Left hindlimb (tissue), 1 donor: Measurements from ENCODE around the gene BSG.
"Not testable (repeated sequence)": the region's sequence is repeated elsewhere in the genome, so short reads cannot be mapped to it uniquely, and the experiment has no call there.

Source experiments
- DNase-seq: peaks from one replicate; pipeline ENCODE4 v3.0.0-alpha.2; 2018

Gene BSG

DNA sequence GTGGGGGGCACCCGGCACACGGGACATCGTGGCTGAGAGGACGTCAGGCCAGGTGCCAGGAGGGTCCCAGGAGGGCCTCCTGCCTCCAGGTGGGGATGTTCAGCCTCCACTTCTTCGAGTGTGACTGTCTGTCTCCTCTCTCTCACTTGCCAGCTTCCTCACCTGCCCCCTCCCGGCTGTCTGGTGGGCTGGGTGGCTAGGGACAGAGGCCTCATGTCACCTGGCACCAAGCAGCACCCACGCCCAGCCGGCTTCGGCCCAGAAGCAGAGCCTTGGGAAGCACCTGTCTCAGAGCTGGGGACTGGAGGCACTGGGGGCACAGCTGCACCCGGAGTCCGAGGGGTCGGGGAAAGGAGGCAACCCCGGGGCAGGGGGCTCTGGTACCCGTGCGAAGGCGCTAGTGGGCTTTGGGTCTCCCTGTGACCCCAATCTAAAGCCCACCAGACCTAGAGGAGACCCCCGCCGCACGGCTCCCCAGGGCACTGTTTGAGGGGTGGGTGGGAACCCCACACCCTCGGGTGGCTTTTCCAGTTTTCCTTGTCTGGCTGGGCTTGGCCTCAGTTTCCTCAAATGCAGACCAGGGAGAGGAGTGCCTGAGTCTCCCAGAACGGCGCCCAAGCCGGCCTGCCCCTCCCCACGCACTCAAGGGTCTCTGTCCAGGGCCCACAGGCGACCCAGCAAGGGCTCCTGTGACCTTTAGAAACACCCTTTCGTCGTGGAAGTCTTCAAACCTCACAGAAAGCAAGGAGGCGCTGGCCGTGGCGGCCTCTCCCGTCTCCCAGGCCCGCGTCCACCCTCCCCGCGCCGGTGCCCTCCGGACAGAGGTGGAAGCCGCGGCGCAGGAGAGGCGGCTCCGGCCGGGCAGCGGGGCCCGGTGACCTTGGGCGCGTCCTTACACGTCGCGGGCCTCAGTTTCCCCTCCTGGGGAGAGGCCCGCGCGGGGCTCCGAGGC lies 16.6 kb downstream of the BSG start:
- DNase-seq, result no peak

DNA sequence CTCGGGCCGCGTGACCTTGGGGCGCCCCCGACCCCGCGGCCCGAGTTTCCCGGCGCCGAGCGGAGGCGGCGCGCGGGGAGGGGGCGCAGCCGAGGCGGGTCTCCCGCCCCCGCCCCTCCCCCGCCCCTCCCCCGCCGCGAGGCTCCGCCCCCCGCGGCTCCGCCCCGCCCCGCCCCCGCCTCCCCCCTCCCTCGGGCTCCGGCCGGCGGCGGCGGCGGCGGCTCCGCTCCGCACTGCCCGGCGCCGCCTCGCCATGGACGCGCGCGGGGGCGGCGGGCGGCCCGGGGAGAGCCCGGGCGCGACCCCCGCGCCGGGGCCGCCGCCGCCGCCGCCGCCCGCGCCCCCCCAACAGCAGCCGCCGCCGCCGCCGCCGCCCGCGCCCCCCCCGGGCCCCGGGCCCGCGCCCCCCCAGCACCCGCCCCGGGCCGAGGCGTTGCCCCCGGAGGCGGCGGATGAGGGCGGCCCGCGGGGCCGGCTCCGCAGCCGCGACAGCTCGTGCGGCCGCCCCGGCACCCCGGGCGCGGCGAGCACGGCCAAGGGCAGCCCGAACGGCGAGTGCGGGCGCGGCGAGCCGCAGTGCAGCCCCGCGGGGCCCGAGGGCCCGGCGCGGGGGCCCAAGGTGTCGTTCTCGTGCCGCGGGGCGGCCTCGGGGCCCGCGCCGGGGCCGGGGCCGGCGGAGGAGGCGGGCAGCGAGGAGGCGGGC lies 17.4 kb downstream of the BSG start, which contains the start of gene HCN2:
Gene HCN2, plus strand, starts transcription at position 189 of the 703 bp plus-strand sequence. Its CDS starts 65 bp downstream, at position 254.
- DNase-seq, result no peak

DNA sequence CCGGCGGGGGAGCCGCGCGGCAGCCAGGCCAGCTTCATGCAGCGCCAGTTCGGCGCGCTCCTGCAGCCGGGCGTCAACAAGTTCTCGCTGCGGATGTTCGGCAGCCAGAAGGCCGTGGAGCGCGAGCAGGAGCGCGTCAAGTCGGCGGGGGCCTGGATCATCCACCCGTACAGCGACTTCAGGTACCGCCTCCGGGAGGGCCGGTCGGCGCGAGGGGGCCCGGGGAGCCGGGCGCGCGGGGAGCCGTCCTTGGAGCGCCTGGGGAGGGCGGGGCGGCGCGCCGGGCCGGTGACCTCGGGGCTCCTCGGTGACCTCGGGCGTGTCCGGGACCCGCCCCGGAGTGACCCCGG lies 18.0 kb downstream of the BSG start:
- no peak for DNase-seq

GRCh38 chr19:590750-591098 lies 18.3 kb downstream of the BSG start:
- DNase-seq, result no peak

DNA sequence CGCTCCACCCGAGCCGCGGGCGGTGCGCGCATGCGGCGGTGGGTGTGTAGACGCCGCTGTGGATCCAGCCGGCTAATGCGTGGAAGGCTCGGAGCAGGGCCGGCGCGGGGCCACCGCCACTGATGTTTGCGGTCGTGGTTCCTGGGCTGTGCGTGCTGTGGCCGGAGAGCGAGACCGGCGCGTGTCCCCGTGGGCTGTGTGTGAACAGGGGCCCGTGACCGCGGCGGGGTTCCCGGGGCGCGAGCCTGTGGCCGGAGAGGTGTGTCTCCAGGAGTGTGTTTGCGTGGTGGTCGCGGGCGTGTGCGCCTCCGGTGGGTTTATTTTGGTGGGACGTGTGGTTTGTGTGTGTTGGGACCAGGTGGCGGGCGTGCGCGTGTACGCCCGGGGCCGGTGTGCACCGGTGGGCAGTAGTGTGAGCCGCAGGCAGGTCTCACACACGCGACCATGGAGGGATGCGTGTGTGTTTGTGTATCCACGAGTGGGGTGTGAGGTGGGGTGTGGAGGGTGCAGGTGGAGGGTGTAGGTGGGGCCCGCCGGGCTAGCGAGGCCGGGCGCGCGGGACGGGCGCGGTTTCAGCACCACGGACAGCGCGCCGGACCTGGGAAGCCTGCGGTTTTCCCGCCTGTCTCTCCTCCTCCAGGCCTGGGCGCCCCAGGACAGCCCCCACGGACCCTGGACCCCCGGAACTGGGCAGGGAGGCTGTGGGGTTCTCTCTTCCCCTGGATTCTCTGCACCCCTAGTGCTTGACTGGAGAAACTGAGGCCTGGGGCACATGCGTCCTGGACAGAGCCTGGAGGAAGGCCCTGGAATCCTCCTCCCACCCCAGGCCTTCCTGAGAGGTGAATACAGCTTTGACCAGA lies 18.9 kb downstream of the BSG start:
- DNase-seq, result no peak

DNA sequence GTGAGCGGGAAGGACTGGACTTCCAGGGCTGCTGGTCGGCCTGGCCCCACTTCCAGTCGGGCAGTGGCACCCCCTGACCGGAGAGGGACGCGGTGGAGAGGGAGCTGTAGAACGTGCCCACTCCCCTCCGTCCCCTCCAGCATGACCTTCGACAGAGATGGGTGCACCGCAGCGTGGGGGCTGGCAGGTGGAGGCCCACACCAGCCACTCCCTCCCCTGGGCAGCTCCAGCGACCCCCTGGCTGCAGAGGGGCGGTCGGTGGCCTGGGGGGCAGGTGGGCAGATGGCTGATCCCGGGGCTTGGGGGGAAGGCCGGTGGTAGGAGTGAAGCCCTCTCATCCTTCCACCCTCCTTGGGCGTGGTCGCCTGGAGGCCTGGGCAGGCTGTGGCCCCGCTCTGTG lies 19.7 kb downstream of the BSG start:
- no peak for DNase-seq

GRCh38 chr19:593055-593454 lies 20.7 kb downstream of the BSG start:
- DNase-seq, result no peak

- no peak for DNase-seq
Observed at GRCh38 chr19:593505-593904, 21.1 kb downstream of the BSG start.

GRCh38 chr19:594265-594870 lies 22.0 kb downstream of the BSG start:
- DNase-seq, result no peak

- no peak for DNase-seq
Observed at GRCh38 chr19:595326-596262, 23.2 kb downstream of the BSG start.

DNA sequence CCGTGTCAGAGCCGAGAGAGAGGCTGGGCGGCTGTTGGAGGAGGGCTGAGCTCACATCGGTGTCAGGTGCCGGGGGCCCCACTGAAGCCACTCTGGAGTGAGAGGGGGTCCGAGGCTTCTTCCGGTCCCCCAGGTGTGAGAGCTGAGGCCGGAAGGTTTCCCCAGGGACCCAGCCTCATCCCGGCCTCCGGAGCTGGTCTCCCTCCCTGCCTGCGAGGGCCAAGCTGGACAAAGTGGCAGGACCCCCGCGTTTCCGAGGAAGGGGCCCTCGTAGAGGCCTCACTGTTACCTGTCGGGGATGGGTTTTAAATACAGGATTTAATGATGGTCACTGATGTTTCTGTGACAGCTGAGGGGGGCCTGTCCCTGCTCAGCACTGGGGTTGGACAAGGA lies 23.9 kb downstream of the BSG start:
- DNase-seq, result no peak

GRCh38 chr19:597406-598315 lies 25.3 kb downstream of the BSG start:
- DNase-seq, result no peak

GRCh38 chr19:601310-601709 lies 28.9 kb downstream of the BSG start:
- DNase-seq, result no peak

DNA sequence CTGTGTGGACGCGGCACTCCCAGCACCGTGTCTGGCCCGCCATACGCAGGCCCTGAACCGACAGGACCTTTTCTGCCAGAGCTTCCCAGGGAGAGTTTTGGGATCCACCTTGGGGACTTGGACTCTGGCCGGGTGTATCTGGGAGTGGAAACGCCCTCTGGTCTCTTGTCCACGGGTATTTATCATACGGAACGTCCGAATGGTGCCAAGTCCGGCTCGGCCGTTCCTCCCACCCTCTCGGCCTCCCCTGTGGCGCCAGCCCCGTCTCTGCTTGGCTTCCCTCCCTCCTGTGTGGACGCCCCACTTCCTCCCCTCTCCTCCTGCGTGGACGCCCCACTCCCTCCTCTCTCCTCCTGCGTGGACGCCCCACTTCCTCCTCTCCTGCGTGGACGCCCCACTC lies 29.4 kb downstream of the BSG start:
- DNase-seq, result no peak

DNA sequence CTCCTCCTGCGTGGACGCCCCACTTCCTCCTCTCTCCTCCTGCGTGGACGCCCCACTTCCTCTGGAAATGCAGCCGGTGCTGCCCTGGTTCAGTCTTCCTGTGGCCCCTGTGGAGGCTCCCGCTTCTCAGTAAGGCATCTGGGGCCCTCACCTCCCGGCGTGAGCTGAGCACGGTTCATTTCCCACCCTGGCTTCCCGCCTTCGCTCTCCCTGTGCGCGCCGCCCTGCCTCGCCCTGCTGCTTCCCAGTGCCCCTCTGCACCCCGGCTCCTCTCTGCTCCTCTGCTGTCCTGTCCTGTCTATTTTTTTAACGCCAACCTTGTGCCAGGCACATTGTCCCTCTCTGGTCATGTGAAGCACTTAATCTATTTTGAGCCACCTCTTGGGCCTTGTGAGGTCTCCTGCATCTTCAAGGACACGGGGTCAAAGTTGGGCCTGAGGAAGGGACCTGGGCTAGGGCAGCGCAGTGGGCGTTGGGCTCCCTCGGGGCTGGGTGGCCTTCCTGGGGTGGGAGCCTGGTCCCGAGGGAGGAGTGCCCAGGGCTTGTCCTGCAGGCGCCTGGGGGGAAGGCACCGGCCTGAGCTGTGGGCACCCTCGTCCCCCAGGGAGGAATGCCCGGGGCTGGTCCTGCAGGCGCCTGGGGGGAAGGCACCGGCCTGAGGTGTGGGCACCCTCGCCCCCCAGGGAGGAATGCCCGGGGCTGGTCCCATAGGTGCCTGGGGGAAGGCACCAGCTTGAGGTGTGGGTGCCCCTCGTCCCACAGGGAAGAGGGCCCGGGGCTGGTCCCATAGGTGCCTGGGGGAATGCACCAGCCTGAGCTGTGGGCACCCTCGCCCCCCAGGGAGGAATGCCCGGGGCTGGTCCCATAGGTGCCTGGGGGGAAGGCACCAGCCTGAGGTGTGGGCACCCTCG lies 30.2 kb downstream of the BSG start:
- no peak for DNase-seq

DNA sequence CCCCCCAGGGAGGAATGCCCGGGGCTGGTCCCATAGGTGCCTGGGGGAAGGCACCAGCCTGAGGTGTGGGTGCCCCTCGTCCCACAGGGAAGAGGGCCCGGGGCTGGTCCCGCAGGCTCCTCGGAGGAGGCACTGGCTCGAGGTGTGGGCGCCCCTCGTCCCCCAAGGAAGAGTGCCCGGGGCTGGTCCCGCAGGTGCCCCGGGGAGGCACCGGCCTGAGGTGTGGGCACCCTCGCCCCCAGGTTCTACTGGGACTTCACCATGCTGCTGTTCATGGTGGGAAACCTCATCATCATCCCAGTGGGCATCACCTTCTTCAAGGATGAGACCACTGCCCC lies 30.9 kb downstream of the BSG start:
- DNase-seq, result not testable (repeated sequence)

DNA sequence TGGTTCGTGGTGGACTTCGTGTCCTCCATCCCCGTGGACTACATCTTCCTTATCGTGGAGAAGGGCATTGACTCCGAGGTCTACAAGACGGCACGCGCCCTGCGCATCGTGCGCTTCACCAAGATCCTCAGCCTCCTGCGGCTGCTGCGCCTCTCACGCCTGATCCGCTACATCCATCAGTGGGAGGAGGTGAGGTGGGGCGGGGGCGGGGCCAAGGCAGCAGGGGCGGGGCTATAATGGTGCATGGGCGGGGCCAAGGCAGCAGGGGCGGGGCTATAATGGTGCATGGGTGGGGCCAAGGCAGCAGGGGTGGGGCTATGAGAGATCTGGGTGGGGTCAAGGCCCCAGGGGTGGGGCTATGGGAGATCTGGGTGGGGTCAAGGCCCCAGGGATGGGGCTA lies 31.4 kb downstream of the BSG start:
- not testable (repeated sequence) for DNase-seq

DNA sequence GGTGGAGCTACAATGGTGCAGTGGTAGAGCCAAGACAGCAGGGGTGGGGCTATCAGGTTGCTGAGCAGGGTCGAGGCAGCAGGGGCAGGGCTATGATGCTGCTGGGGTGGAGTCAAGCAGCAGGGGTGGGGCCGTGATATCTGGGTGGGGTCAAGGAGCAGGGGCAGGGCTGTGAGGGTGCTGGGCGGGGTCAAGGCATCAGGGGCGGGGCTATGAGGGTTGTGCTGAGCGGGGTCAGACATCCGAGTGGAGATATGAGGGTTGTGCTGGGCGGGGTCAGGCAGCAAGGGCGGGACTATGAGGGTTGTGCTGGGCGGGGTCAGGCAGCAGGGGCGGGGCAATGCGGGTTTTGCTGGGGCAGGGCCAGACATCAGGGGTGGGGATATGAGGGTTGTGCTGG lies 32.0 kb downstream of the BSG start:
- DNase-seq, result no peak
